ENCODE measurements around the gene WDFY3.
"Not testable (repeated sequence)": the region's sequence is repeated elsewhere in the genome, so short reads cannot be mapped to it uniquely, and the experiment has no call there.

The WDFY3 gene

DNA sequence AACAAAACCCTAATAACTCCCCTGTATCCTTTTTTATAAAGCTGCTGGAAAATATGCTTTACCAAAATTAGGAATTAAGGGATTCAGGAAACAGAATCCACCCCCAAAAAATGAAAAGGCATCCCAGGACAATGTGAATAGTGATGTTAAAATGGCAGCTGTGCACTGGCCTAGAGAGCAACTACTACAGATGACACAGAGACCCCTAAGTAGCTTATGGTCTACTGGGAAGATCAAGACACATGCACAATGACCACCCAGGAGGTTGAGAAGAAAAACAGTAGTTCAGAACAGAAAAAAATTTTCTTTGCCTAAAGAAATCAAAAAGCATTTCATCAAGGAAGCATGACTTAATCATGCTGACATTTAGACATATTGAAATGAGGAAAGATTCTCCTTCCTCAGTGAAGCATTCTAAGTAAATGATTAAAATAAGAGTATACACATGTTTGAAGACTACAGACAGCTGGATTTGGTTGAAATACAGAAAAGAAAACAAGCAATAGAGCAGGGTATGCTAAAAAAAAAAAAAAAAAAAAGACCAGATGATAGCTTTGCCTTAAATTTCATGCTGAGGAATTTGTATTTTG, 117.3 kb downstream of the WDFY3 start:
- DNase-seq: no peak

DNA sequence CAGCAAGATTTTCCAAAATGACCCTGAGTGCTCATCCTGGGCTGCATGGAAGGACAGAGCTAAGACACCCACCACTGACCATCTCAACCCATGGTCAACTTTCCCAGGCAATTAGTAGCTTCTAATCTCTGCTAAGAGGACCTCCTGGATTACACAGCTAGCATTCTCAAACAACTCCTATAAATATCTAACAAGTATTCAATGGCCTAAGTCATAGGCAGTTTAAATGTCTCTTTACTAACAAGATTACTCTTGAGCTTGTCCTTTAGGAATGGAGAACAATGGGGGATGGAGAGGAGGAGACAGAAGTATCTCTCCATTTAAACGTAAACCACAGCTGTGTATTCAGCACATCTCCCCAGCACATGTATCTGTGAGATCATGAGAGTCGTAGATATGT, 118.1 kb downstream of the WDFY3 start:
- DNase-seq: no peak

DNA sequence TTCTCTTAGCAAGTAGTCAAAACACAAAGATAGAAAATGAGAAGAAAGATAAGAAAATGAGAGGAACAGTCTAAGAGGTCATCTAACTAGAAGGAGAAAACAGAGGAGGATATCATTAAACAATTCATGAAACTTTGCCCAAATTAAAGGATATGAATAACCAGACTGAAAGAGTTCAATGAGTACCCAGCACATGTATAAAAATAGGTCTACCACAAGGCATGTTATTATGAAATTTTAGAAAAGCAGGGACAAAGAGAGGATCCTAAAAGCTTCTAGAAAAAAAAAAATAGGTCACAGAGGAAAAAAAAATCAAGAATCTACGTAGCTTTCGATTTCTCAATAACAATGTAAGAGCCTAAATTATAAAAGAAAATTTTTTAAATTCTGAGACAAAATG, 118.5 kb downstream of the WDFY3 start:
- DNase-seq: no peak

DNA sequence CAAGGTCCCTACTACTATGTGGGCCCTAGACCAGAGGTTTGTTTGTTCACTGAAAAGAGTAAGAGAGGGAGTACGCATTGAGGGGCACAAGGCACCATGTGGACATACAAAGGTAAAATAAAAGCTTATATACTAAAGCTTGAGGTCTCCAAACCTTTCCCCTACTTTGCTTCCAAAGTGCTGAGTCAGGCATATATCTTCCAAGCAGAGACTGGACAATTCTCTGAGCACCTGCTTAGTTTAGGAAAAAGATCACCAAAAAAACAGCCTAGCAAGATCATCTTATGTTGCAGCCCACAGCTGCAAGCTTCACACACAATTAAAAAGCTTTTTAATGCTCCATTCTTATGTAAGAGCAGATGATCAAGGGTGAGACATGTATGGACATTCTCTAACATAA, 119.5 kb downstream of the WDFY3 start:
- DNase-seq: no peak

DNA sequence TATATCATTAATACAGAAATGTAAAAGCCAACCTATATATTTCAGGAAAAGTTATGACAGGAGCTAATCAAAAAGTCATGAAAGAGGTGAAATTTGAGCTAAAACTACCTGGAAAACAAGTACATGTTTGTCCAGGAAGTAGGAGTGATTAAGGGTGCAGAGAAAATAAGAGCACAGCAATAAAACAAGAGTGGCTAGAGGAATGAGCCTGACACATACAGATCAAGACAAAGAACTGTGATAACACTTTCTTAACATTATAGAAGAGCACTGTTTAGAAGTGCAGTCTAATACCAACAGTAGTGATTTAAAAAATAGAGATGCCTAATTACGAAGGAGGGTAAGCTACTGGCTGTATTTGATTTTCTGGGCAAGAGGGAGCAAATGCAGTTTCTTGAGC, 125.1 kb downstream of the WDFY3 start:
- no peak for DNase-seq

DNA sequence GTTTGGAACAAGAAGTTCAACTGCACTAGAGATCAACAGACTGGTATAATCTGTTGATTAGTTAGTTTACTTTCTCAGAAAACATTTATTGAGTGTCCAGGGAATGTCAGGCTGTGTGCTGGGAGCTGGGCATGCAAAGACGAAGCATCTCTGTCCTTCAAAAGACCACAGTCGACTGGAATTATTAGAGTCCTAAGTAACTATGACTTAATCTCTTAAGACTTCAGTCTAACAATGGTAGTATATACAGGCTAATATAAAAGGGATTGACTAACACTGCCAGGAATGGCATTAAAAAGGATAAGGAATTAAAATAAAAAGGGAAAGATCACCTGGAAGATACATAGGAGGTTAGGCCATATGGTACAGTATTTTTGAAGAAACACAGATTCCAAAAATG, 128.7 kb downstream of the WDFY3 start:
- DNase-seq: no peak

DNA sequence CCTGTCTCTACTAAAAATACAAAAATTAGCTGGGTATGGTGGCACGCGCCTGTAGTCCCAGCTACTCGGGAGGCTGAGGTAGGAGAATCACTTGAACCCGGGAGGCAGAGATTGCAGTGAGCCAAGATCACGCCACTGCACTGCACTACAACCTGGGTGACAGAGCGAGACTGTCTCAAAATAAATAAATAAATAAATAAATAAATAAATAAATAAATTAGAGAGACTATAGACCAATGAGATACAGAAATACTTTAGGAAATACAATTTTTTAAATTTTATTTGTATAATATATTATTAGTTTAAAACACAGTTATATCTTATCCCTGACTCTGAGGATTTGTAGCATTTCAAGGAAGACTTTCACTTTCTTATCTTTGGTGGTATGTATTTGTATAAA, 136.9 kb downstream of the WDFY3 start:
- not testable (repeated sequence) for DNase-seq

DNA sequence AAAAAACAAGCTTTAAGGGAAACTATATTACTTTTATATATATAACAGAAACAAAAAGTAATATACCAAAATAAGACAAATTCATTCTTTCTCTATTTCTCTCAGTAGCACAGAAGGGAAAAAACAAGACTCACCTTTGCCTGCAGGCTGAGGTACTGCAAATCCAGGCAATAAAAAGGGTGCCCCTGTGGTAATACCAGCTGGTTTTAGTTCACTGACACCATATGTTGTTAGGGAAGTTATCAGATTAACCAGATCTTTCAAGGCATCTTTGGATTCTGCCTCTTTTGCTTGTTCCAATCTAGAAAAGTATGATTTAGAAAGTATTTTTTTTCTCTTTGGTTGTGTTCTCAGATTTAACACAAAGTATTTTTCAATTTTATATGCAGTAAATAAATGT, 139.8 kb downstream of the WDFY3 start:
- DNase-seq: no peak

DNA sequence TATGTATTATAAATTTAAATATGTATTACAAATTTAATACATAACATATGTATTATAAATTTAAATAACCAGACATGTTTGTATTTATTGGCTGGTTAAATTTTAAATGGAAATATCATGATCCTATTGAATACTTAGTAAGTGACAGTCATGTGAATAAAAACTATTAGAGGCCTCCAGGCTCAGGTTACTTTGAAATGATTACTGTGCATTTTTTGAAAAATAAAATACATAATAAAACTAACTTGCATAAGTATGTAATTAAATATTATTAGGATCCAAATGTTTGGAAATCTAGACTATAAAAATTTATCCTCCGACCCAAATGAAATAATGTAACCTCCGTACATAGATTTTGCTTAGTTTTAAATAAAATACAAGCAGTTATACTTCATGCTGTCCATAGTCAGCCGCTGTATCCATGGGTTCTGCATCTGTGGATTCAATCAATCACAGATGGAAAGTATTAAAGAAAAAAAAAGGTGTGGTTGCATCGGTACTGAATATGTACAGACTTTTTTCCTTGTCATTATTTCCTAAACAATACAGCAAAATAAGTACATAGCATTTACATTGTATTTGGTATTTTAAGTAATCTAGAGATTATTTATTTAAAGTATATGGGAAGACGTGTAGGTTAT, 140.7 kb downstream of the WDFY3 start:
- no peak for DNase-seq

DNA sequence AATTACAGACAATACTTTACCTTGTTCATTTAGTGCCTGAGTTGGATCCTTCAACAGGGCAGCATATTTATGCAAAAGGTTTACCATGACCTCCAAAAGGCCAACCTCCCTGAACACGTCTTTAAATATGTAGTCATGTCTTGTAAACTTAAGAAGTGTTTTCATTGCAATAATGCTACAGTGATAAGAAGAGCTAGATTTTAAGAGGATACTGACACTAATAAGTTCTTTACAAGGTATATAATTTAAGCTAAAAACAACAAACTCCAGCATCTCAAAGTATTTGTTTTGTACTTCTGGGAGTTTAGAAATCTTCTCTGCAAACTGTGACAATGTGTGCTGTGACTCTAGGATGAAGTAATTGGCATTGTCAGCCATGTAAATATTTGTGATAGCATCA, 145.4 kb downstream of the WDFY3 start:
- no peak for DNase-seq

DNA sequence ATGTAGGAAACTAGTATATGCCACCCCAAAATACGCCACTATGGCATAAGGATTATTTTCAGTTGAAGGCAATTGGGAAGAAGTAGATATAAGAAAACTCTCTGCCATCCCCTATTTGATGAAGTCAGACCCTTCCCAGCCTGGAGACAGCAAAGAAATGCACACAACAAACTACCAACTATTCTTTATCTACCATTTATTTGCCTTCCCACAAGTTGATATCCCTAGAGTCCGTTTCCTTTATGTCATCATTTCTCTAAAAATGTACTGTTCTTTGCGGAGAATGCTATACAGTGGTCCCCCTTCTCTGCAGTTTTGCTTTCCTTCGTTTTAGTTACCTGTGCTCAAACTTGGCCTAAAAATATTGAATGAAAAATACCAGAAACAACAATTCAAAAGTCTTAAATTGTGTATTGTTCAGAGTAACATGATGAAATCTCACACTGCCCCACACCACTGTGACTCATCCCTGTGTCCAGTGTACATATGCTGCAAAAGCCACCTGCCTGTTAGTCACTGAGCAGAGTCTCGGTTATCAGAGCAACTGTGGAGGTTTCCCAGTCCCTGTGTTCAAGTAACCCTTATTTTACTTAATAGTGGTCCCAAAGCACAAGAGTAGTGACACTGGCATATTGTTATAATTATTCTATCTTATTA, 152.3 kb downstream of the WDFY3 start:
- DNase-seq: no peak

DNA sequence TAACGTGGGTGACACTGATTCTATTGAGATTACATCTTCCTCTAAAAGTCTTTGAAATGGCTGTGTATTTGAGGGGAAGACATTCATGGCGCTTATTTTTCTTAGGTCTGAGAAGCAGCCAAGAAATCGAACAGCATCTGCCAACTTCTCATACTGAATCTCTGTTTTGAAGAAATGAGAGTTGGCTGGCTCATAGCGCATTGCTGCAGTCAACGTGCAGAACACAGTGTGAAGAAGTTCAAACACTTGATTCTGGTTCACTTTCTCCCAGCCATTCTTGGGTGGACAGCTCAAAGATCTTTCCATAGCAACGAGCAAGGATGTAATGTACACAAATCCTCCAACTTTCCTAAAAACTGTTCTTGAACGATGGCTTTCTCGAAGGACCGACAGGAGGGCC, 156.5 kb downstream of the WDFY3 start:
- no peak for DNase-seq

DNA sequence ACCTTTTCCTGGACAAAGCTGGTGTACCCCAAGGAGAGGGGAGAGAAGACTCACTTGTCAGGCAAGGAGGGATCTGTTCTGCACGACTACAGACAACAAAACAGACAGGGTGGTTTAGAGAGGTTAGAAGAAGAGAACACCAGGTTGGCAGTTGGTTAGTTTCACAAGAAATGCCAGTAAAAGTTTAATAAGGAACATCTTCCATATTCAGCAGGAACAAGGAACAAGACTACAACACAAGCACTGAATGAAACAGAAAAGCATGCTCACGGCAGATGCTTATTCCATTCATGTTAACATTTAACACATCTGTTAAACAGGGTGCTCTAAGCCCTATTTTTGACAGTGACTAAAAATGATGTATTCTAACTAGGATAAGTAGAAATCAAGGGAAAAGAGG, 158.2 kb downstream of the WDFY3 start:
- DNase-seq: no peak

DNA sequence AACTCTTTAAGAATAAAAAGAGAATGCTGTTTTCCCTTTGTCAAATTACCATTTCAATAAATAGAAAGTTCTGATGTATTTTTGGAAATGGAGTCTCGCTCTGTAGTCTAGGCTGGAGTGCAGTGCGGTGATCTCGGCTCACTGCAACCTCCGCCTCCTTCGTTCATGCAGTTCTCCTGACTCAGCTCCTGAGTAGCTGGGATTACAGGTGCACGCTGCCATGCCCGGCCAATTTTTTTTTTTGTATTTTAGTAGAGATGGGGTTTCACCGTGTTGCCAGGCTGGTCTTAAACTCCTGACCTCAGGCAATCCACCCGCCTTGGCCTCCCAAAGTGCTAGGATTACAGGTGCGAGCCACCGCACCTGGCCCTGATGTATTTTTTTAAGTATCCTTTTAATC, 159.9 kb downstream of the WDFY3 start:
- DNase-seq: not testable (repeated sequence)

DNA sequence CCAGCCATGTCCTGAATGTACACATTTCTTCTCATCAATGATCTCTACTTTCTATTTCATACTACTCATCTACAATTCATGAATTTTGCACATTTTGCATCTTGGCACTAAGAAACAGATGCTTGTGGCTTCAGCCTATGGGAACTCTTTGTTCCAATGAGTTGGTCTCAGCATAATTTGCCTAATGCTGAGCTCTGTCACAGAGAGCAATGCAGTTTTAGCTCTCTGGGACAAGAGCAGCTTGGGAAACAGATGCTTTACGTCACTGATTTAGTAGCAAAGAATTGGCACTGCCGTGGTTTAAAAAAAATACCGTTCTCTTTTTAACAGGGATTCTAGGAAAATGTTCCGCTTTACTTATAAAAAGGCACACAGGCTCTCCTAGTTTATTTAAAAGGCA, 162.4 kb downstream of the WDFY3 start:
- no peak for DNase-seq

DNA sequence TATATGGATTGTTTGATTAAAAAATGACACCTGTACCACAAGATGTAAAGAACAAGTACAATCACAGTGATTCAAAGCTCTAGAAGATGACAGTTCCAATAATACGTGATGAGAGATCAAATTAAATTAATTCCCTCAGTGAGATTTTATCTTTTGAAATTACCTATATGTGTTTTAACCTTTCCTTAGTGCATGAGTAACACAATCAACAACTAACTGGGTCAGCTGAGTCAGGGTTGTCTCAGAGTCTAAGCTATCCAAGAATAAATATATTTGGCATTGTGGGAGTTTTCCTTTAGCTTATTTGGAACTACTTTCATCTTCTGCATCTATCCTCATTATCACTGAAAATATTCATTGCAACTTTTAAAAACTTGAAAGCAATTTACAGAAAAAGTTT, 162.8 kb downstream of the WDFY3 start:
- no peak for DNase-seq

DNA sequence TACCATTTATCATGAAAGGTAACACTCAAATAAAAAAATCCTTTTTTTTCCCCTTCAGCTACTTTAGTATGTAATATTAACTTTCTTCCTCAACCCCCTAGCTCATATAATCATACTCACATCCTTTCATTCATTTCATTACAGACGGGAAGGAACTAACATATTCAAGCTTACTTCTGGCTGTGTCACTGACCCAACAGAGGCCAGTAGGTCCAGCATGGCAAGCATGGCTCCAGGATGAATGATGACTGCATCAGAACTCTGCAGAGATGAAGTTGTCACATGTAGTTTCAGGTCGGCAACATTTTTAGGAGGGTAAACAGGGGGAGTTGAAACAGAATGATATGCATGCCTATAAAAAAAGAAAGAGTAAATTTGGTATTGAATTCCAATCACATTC, 163.4 kb downstream of the WDFY3 start:
- DNase-seq: no peak

DNA sequence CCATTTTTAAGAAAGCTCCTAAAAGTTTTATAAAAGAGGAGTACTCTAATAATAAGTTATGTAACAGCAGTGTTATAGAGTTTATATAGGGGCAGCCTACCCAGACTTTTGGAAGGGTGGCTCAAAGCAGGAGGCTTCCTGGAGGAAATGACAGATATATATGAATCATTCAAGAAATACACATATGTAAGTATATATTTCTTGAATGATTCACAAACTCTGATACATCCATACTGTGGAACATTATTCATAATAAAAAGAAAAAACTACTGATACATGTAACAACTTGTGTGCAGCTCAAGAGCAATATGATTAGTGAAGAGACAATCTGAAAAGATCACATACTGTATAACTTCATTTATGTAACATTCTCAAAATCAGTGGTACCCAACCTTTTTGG, 166.2 kb downstream of the WDFY3 start:
- no peak for DNase-seq

DNA sequence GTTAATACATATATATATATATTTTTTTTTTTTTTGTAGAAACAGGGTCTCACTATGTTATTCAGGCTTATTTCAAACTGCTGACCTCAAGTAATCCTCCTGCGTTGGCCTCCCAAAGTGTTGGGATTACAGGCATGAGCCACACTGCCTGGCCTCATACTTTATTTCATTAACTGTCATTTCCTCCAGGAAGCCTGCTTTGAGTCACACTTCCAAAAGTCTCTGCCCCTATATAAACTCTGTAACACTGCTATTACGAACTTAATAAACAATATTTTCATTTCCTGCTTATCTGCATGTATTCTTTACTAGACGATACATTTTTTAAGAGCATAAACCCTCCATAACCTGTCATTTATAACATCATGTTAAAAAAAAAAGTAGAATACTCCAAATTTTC, 167.2 kb downstream of the WDFY3 start:
- no peak for DNase-seq

DNA sequence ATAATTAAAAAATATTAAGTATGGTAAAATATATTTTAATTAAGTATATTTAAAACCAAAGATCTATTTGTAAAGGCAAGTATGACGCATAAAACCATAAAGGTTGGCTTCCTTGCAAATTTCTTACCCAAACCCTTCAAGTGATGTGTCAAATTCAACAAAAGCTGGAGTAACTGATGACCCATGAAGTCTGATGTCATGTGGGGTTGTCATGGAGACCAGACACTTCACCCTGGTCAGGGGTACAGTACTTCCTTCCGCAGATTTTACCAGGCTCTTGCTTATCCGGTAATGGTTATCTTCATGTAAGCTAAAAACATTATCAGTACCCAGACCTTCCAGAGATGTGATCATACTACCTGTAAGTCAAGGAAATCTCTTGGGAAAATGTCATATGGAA, 170.1 kb downstream of the WDFY3 start:
- no peak for DNase-seq

DNA sequence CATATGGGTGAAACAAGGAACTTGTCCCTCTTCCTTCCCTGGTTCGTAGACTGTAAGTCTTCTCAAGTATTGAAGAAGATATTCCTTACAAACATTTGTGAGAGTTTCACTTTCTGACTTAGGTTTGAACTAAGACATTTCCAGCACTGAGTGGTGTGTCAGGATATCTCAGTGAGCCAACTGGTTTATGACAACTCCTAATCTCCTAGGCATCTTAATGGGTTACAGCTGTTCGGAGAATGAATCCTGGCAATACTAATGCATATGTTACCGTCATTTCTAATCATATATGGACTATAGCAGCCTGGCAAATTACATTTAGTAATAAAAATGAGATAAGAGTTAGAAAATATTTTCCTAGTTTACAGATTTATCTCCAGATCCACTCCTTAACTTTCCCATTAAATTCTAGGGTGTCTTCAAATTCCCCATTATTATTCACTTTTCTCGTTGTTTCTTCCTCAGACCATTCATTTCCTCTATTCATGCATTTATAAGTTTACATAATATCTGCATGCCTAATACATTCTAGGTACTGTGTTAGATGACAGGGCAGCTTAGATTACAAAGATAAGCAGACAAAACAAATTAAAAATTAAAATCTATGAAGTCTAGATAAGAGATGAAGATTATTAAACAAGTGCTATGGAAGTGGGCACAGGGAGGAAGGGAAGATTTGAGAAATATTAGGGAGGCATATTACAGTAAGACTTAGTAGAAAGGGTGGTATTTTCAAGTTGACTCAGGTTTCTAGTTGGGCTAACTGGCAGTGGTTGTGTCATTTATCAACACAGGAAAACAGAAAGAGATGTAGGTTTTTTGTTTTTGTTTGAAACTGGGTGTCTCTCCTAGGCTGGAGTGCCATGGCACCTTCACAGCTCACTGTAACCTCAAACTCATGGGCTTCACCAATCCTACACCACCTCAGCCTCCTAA, 173.9 kb downstream of the WDFY3 start:
- DNase-seq: no peak

DNA sequence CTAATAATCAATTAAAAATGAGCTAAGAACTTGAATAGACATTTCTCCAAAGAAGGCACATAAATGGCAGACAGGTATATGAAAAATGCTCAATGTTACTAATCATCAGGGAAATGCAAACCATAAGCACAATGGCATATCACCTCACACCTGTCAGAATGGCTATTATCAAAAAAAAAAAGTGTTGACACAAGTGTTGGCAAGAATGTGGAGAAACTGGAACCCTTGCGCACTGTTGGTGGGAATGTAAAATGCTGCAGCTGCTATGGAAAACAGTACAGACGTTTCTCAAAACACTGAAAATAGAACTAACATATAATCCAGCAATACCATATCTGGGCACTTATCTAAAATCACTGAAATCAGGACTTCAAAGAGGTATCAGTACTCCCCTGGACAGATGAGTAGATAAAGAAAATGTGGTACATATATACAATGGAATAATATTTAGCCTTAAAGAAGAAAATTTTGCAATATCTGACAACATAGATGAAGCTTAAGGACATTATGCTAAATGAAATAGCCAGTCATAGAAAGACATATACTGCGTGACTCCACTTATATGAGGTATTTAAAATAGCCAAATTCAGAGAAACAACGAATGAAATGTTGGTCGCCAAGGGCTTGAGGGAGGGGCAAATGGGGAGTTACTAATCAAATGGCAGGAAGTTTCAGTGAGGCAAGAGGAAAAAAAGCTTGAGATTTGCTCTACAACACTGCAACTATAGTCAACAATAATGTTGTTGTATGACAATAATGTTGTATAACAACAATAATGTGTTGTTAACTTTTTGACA, 175.5 kb downstream of the WDFY3 start:
- DNase-seq: no peak

DNA sequence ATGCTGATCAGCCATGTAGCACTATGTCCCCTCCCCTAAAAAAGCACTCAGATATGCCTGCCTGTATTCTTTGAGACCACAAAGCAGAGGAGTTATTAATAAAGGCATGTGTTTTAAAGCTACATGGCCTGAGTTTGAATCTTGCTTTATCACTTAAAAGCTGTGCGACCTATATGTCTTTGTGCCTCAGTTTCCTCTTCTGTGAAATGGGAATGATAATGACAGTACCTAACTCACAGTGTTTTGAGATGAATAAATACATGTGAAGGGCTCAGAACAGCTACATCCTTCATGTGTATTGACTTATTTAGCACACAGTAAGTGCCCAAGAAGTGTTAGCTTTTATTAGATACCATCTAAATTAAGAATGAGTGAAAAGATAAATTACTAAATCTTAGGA, 180.0 kb downstream of the WDFY3 start:
- no peak for DNase-seq
